Measurements from ENCODE around the gene MIGA2. TPM values are rescaled to one million over a fixed set of nuclear protein-coding genes. Genes with fewer than 3 reads are reported as not detected.
A peak's percentile ranks its signal among the peaks of the same experiment; 100 is the strongest.

The MIGA2 gene
- total and polyA plus RNA-seq, 7 donors = 8.4 to 18.1 (median 13.7) TPM

DNA sequence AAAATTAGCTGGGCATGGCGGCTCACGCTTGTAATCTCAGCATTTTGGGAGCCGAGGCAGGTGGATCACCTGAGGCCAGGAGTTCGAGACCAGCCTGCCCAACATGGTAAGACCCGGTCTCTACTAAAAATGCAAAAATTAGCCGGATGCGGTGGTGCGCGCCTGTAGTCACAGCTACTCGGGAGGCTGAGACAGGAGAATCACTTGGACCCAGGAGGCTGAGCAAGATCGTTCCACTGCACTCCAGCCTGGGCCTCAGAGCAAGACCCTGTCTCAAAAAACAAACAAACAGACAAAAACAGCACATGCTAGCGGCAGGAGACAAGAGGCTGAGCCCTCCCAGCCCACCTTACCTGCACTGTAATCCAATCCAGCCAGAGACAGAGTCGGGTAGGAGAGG is 43.4 kb downstream of the MIGA2 start:
- H3K4me1 ChIP-seq = peaks cover 17% of the 10 kb centered on the region
- peaks cover 0 to 4% of the 10 kb centered on the region in 2 donors for H3K36me3 ChIP-seq (ENCODE audit: insufficient read depth in 1 of 2, low read depth in 1 of 2)
- H3K27me3 ChIP-seq (ENCODE audit: insufficient read depth in 3 of 3, low read length in 2 of 3) = no peaks in the 10 kb centered on the region
- ATAC-seq (no peak), DNase-seq (no peak)
- no peaks in the 10 kb centered on the region for H3K9me3 ChIP-seq
- intact Hi-C loops (cut with DNase I) = loop anchor here in 1 of 2 donors (5.0 kb wide), 1 partner anchor 43 kb away; the partner anchor contains the start of gene MIGA2
- 85 to 87% (median 86%) methylated on average over 12 to 13 of the region's 13 CpGs for WGBS, 3 donors
- TF ChIP-seq, protein P1, sequence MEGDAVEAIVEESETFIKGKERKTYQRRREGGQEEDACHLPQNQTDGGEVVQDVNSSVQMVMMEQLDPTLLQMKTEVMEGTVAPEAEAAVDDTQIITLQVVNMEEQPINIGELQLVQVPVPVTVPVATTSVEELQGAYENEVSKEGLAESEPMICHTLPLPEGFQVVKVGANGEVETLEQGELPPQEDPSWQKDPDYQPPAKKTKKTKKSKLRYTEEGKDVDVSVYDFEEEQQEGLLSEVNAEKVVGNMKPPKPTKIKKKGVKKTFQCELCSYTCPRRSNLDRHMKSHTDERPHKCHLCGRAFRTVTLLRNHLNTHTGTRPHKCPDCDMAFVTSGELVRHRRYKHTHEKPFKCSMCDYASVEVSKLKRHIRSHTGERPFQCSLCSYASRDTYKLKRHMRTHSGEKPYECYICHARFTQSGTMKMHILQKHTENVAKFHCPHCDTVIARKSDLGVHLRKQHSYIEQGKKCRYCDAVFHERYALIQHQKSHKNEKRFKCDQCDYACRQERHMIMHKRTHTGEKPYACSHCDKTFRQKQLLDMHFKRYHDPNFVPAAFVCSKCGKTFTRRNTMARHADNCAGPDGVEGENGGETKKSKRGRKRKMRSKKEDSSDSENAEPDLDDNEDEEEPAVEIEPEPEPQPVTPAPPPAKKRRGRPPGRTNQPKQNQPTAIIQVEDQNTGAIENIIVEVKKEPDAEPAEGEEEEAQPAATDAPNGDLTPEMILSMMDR (IDR thresholded peaks at IDR 0.05) = no peak
- no peak overlapping the region for H3K27ac ChIP-seq
- peak overlapping the region; percentile 75 for H3K4me3 ChIP-seq

DNA sequence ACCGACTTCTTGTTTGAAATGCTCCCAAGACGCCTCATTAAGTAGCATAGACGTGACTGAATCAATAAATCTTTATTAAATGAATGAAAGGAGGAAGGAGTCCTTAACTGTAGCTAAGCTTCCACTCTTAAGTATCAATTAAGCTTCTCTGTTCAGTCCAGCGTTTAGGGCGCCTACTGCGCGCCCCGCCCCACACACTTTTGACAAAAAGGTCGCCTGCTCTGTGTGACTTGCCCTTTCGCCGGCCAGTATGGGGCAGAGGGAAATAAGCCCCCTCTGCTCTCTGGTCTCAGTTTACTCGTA is 43.8 kb downstream of the MIGA2 start:
- Histone ChIP-seq H3K27me3 (ENCODE audit: insufficient read depth in 3 of 3, low read length in 2 of 3) (no peaks in the 10 kb centered on the region), H3K27ac (peak overlapping the region; percentile 87), H3K4me3 (peak overlapping the region; percentile 75), H3K4me1 (peaks cover 17% of the 10 kb centered on the region), H3K36me3 (ENCODE audit: insufficient read depth in 1 of 2, low read depth in 1 of 2) (peaks cover 0 to 8% of the 10 kb centered on the region in 2 donors), H3K9me3 (no peaks in the 10 kb centered on the region)
- no peak for DNase-seq
- intact Hi-C loops (cut with DNase I) = loop anchor here in 1 of 2 donors (5.0 kb wide), 1 partner anchor 43 kb away; the partner anchor contains the start of gene MIGA2
- ATAC-seq = no peak
- TF ChIP-seq, protein P1 (IDR thresholded peaks at IDR 0.05) = no peak
- 4 to 10% (median 6%) methylated on average over 12 of the region's 12 CpGs for WGBS, 3 donors

DNA sequence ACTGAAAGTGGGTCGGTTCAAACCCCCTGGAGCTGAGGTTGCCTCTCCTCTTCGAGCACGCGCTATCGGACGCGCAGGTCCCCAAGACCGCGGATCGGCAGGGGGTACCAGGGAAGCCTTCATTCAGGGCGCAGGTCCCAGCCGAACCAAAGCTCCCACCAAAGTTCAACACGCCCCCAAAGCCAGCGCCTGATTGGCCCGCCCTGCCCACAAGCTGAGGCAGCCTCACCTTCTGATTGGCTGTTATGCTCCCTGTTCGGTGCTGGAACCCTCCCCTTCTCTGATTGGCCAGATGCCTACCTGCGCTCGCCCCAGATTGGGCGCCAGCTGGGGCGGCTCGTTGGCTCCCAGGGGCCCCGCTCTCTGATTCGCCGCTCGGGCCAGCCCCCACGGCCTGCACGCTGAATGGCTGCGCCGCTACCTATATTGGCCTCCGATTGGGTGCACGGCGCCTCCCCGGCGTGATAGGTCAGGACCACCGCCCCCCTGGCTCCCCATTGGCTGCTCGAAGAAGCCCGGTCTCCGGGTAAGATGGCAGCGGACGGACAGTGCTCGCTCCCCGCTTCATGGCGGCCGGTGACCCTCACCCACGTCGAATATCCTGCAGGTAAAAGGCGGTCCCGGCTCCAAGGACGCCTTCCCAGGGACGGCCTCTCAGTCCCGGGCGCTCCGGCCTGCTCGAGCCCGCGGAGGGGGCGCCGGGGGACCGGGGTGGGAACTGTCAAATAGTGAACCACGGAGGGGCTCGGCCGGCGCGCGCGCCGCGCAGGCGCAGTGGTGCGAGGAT is 44.4 kb downstream of the MIGA2 start, which contains the start of gene DOLPP1:
Gene DOLPP1 (plus strand): TSS at position 511 of the 787 bp plus-strand sequence. CDS start 21 bp downstream, at position 532.
- intact Hi-C loops (cut with DNase I) = loop anchor here in 1 of 2 donors (5.0 kb wide), 1 partner anchor 43 kb away; the partner anchor contains the start of gene MIGA2
- Histone ChIP-seq H3K36me3 (ENCODE audit: insufficient read depth in 1 of 2, low read depth in 1 of 2) (peaks cover 0 to 14% of the 10 kb centered on the region in 2 donors), H3K4me3 (peak within 1 kb of the TSS; percentile 75), H3K27ac (peak within 1 kb of the TSS; percentile 87), H3K27me3 (ENCODE audit: insufficient read depth in 3 of 3, low read length in 2 of 3) (no peaks in the 10 kb centered on the region), H3K4me1 (peaks cover 17% of the 10 kb centered on the region), H3K9me3 (no peaks in the 10 kb centered on the region)
- 0 to 1% (median 1%) methylated on average over 56 to 70 of the region's 70 CpGs for WGBS, 3 donors
- DNase-seq (peak; percentile 99 to 100), ATAC-seq (peak; percentile 97 to 99 (median 98))
- TF ChIP-seq, protein P1 (IDR thresholded peaks at IDR 0.05) = no peak

- no peak for DNase-seq
- intact Hi-C loops (cut with DNase I) = loop anchor here in 1 of 2 donors (5.0 kb wide), 1 partner anchor 44 kb away; the partner anchor contains the start of gene MIGA2
- ATAC-seq = no peak
- H3K36me3 ChIP-seq (ENCODE audit: insufficient read depth in 1 of 2, low read depth in 1 of 2) = peaks cover 0 to 20% of the 10 kb centered on the region in 2 donors
- TF ChIP-seq, protein P1 (IDR thresholded peaks at IDR 0.05) = no peak
- H3K9me3 ChIP-seq = no peaks in the 10 kb centered on the region
- whole genome bisulfite sequencing, 3 donors = 2 to 4% (median 2%) methylated on average over 15 to 30 of the region's 30 CpGs
- peak overlapping the region; percentile 75 for H3K4me3 ChIP-seq
- H3K27me3 ChIP-seq (ENCODE audit: insufficient read depth in 3 of 3, low read length in 2 of 3) = no peaks in the 10 kb centered on the region
- H3K4me1 ChIP-seq = peaks cover 17% of the 10 kb centered on the region
- peak overlapping the region; percentile 87 for H3K27ac ChIP-seq
Observed at GRCh38 chr9:129081388-129081904, 45.0 kb downstream of the MIGA2 start.
